GM19099 (cell line): ENCODE measurements around the gene ZFP42.

ENCODE experiments used
- POLR2A ChIP-seq: IDR thresholded peaks from 3 replicates; pipeline ENCODE4 v1.6.1; 2011; ENCODE audit warnings: low read depth; ENCODE audit not compliant: insufficient read length; ENCODE audit errors: extremely low read depth

The ZFP42 gene

DNA sequence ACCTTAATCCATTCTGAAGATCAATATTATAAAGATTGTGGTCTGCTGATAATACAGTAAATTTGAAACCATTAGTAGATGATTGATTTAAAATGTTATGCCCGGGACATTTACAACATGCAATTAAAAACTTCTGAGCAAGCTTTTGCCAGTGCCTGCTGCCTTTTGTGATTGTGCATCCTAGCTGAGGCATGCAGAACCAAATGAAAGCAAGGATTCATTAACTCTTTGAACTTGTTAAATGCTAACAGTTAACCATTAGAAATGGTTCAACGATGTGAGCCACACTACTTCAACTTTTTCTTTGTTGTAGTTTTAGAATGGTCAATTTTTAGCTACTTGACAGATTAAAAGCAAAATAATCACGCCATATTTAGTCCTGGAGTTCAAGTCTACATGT is 51.1 kb downstream of the ZFP42 start:
- no peak for TF ChIP-seq POLR2A

DNA sequence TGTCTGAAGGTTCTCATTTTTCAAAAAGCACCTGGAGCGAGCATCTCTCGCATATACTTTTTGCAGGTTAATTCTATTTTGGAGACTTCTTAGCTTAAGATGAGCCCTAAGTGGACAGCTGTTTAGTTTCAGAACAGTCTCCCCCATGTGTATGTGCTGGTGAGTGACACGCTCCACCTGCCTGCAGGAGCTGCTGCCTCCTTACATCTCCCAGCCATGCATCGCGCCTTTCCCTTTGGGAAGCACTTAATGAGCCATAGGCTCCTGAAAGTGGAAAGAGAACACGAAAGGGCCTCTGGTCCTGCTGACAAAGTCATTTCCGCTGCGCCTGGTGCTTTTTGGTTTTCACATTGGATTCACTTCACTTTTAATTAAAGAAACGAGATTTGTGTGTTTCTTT is 57.7 kb downstream of the ZFP42 start:
- no peak for TF ChIP-seq POLR2A
